Measurements from ENCODE around the gene RFX2. TPM values are rescaled to one million over a fixed set of nuclear protein-coding genes. Genes with fewer than 3 reads are reported as not detected.
A peak's percentile ranks its signal among the peaks of the same experiment; 100 is the strongest.

RFX2 gene
- total and polyA plus RNA-seq, 4 experiments from 2014 or later: 3.6 to 6.7 (median 5.8) TPM

DNA sequence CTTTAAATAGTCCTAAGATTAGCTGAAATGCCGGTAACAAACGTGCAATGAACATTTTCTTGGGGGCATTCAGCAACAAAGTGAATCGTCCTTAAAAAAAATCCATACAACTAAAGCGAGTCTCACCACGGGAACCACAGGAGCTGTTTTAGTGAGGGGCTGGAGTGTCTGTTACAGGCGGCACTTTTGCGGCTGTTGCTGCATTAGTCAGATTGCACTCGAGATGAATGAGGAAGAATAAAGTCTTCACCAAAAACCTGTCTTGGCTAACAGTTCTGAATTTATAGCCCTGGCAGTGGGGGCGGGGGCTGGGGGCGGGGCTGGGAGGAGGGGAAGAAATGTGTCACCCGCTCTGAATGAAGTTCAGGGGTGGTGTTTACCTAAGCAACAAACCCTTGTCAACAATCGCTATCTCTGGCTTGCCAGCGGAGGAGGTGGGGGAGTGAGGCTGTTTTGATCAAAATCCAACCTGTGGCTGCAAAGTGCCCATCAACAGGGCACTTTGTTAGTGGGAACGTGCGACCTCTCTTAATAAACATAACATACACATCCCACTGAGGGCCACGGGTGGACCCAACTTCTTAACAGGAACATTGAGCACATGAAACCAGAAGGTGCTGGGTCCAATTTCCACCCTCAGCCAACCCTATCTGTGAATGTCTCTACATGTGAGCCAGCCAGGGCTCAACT is 44.5 kb downstream of the RFX2 start:
- Histone ChIP-seq H3K36me3 (ENCODE audit: insufficient read depth, low read length) (no peaks in the 10 kb centered on the region), H3K4me3 (ENCODE audit: low read length in 2 of 2) (no peak overlapping the region), H3K27ac (ENCODE audit: low read depth, low read length) (peak overlapping the region; percentile 46), H3K9me3 (ENCODE audit: control insufficient read depth in 1 of 2, low read length in 2 of 2) (no peaks in the 10 kb centered on the region), H3K4me1 (ENCODE audit: insufficient read depth, low read length) (peaks cover 40% of the 10 kb centered on the region), H3K27me3 (ENCODE audit: insufficient read depth, low read length) (no peaks in the 10 kb centered on the region)
- peak; percentile 58 to 82 (median 66) for DNase-seq
- Mint-ChIP-seq H3K9me3 (peaks cover 0 to 3% (median 0%) of the 10 kb centered on the region in 8 donors), H3K27ac (peak overlapping the region; percentile 86 to 94 (median 90)), H3K4me1 (peaks cover 35 to 76% (median 46%) of the 10 kb centered on the region in 4 donors), H3K4me3 (peak overlapping the region in 7 of 8 donors; percentile 44 to 80 (median 64)), H3K27me3 (no peaks in the 10 kb centered on the region), H3K36me3 (peaks cover 0 to 5% of the 10 kb centered on the region in 2 donors)
- intact Hi-C loops (cut with micrococcal nuclease): loop anchor here (5.0 kb wide), 1 partner anchor 41 kb away; no protein-coding TSS in a partner anchor
- CTCF ChIA-PET (ENCODE audit: partially characterized antibody): interaction anchor here (1.2 kb wide), 1 partner anchor 17 kb away, joined by 3 read pairs; no protein-coding TSS in a partner anchor
- POLR2A ChIA-PET (ENCODE audit: partially characterized antibody): no interaction called here

- Histone ChIP-seq H3K36me3 (ENCODE audit: insufficient read depth, low read length) (no peaks in the 10 kb centered on the region), H3K4me3 (ENCODE audit: low read length in 2 of 2) (no peak overlapping the region), H3K27me3 (ENCODE audit: insufficient read depth, low read length) (no peaks in the 10 kb centered on the region), H3K4me1 (ENCODE audit: insufficient read depth, low read length) (peaks cover 49% of the 10 kb centered on the region), H3K27ac (ENCODE audit: low read depth, low read length) (no peak overlapping the region), H3K9me3 (ENCODE audit: control insufficient read depth in 1 of 2, low read length in 2 of 2) (no peaks in the 10 kb centered on the region)
- Mint-ChIP-seq H3K4me3 (peak overlapping the region in 1 of 8 donors; percentile 26), H3K4me1 (peaks cover 43 to 86% (median 55%) of the 10 kb centered on the region in 4 donors), H3K27me3 (peaks cover 0 to 2% of the 10 kb centered on the region in 2 donors), H3K9me3 (peaks cover 0 to under 1% (median 0%) of the 10 kb centered on the region in 8 donors), H3K36me3 (peaks cover 0 to 3% of the 10 kb centered on the region in 2 donors), H3K27ac (peak overlapping the region in 5 of 7 donors; percentile 43 to 82 (median 69))
- POLR2A ChIA-PET (ENCODE audit: partially characterized antibody): no interaction called here
- CTCF ChIA-PET (ENCODE audit: partially characterized antibody): no interaction called here
- no peak for DNase-seq
- intact Hi-C loops (cut with micrococcal nuclease): loop anchor here (5.0 kb wide), 1 partner anchor 43 kb away; no protein-coding TSS in a partner anchor
These were observed 45.8 kb downstream of the RFX2 start for GRCh38 chr19:6064336-6065073.

- no peaks in the 10 kb centered on the region for H3K36me3 ChIP-seq (ENCODE audit: insufficient read depth, low read length)
- no peak overlapping the region for H3K27ac ChIP-seq (ENCODE audit: low read depth, low read length)
- ChIA-PET POLR2A (ENCODE audit: partially characterized antibody) (no interaction called here), CTCF (ENCODE audit: partially characterized antibody) (interaction anchor here (1.2 kb wide), 1 partner anchor 62 kb away, joined by 3 read pairs; no protein-coding TSS in a partner anchor)
- intact Hi-C loops (cut with micrococcal nuclease): no loop called here
- H3K9me3 ChIP-seq (ENCODE audit: control insufficient read depth in 1 of 2, low read length in 2 of 2): no peaks in the 10 kb centered on the region
- H3K27me3 ChIP-seq (ENCODE audit: insufficient read depth, low read length): no peaks in the 10 kb centered on the region
- no peak for DNase-seq
- H3K4me1 ChIP-seq (ENCODE audit: insufficient read depth, low read length): peaks cover 49% of the 10 kb centered on the region
- Mint-ChIP-seq H3K27me3 (peaks cover 0 to 2% of the 10 kb centered on the region in 2 donors), H3K9me3 (no peaks in the 10 kb centered on the region), H3K4me1 (peaks cover 38 to 80% (median 50%) of the 10 kb centered on the region in 4 donors), H3K36me3 (no peaks in the 10 kb centered on the region), H3K4me3 (peak overlapping the region in 1 of 8 donors; percentile 28), H3K27ac (peak overlapping the region in 5 of 7 donors; percentile 12 to 82 (median 43))
- no peak overlapping the region for H3K4me3 ChIP-seq (ENCODE audit: low read length in 2 of 2)
These were observed 46.5 kb downstream of the RFX2 start for GRCh38 chr19:6063576-6064335.

- POLR2A ChIA-PET (ENCODE audit: partially characterized antibody): interaction anchor here (0.5 kb wide), 1 partner anchor 19 kb away, joined by 3 read pairs; no protein-coding TSS in a partner anchor
- peak overlapping the region in 2 of 7 donors; percentile 4 to 11 for H3K27ac Mint-ChIP-seq
- H3K27me3 Mint-ChIP-seq: peaks cover 0 to 2% of the 10 kb centered on the region in 2 donors
- H3K4me1 Mint-ChIP-seq: peaks cover 38 to 74% (median 49%) of the 10 kb centered on the region in 4 donors
- CTCF ChIA-PET (ENCODE audit: partially characterized antibody): interaction anchor here (1.2 to 1.3 kb wide), 2 partner anchors 14 to 62 kb away, joined by 3 to 6 read pairs; no protein-coding TSS in a partner anchor
- H3K4me3 Mint-ChIP-seq: peak overlapping the region in 1 of 8 donors; percentile 59
- no peaks in the 10 kb centered on the region for H3K9me3 Mint-ChIP-seq
- no peak overlapping the region for H3K27ac ChIP-seq (ENCODE audit: low read depth, low read length)
- no peaks in the 10 kb centered on the region for H3K27me3 ChIP-seq (ENCODE audit: insufficient read depth, low read length)
- peaks cover 49% of the 10 kb centered on the region for H3K4me1 ChIP-seq (ENCODE audit: insufficient read depth, low read length)
- intact Hi-C loops (cut with micrococcal nuclease): no loop called here
- H3K36me3 ChIP-seq (ENCODE audit: insufficient read depth, low read length): no peaks in the 10 kb centered on the region
- no peaks in the 10 kb centered on the region for H3K36me3 Mint-ChIP-seq
- no peak overlapping the region for H3K4me3 ChIP-seq (ENCODE audit: low read length in 2 of 2)
- no peaks in the 10 kb centered on the region for H3K9me3 ChIP-seq (ENCODE audit: control insufficient read depth in 1 of 2, low read length in 2 of 2)
- DNase-seq: no peak
These were observed 47.2 kb downstream of the RFX2 start for GRCh38 chr19:6062961-6063575.

DNA sequence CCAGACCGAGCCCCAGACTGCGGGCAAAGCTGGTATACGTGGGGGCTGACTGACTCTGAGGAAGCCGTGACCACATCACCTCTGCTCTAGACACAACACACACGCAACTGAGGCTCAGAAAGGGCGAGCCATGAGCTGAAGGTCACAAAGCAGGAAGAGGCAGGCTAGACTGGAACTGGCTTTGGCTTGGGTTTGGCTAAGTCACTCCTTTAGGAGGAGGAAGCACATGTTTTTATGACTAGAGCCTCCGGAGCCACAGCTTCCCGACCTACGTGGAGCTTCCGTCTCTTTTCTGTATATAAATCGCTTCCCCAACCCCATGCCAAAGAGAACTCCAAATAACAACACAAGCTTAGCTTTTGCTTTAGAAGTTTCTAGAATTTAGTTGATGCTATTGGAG is 48.0 kb downstream of the RFX2 start:
- H3K4me1 ChIP-seq (ENCODE audit: insufficient read depth, low read length): peaks cover 52% of the 10 kb centered on the region
- H3K27ac ChIP-seq (ENCODE audit: low read depth, low read length): no peak overlapping the region
- intact Hi-C loops (cut with micrococcal nuclease): no loop called here

DNA sequence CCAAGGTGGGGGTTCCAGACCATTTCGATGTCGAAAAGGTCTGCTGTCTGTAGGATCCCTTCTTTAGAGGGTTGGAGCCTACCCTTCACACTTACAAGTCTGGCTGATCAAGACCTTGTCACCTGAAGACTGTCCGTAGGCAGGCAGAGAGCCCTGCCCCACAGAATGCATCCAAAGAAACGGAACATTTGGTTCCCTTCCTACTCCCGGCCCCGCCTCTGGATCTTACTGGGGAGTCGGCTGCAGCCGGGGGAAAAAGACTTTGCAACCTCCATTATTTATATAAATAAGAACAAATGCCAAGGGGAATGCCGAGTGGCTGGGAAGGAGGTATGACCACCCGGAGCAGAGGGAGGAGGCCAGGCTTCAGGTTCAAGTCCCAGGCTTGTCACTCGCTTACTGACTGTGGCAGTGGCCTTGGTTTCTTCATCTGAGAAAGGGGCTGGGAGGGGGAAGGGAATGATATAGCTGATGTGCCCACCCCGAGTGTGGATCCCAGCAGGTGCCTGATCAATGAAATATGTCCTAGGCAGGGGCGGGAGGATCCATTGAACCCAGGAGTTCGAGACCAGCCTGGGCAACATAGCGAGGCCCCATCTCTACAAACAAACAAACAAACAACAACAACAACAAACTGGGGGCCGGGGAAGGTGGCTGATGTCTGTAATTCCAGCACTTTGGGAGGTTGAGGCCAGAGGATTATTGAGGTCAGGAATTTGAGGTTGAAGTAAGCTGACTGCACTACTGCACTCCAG is 48.7 kb downstream of the RFX2 start:
- intact Hi-C loops (cut with micrococcal nuclease): no loop called here
- Histone ChIP-seq H3K27me3 (ENCODE audit: insufficient read depth, low read length) (no peaks in the 10 kb centered on the region), H3K4me3 (ENCODE audit: low read length in 2 of 2) (no peak overlapping the region), H3K36me3 (ENCODE audit: insufficient read depth, low read length) (no peaks in the 10 kb centered on the region), H3K9me3 (ENCODE audit: control insufficient read depth in 1 of 2, low read length in 2 of 2) (no peaks in the 10 kb centered on the region), H3K27ac (ENCODE audit: low read depth, low read length) (no peak overlapping the region), H3K4me1 (ENCODE audit: insufficient read depth, low read length) (peaks cover 52% of the 10 kb centered on the region)
- CTCF ChIA-PET (ENCODE audit: partially characterized antibody): interaction anchor here (1.3 kb wide), 1 partner anchor 13 kb away, joined by 6 read pairs; no protein-coding TSS in a partner anchor
- Mint-ChIP-seq H3K9me3 (no peaks in the 10 kb centered on the region), H3K4me1 (peaks cover 39 to 76% (median 52%) of the 10 kb centered on the region in 4 donors), H3K4me3 (peak overlapping the region in 7 of 8 donors; percentile 57 to 84 (median 67)), H3K27ac (peak overlapping the region in 6 of 7 donors; percentile 78 to 95 (median 89)), H3K36me3 (no peaks in the 10 kb centered on the region), H3K27me3 (peaks cover 0 to 2% of the 10 kb centered on the region in 2 donors)
- DNase-seq: no peak
- POLR2A ChIA-PET (ENCODE audit: partially characterized antibody): no interaction called here

More for the DNA sequence above, 48.0 kb downstream of the RFX2 start:
- POLR2A ChIA-PET (ENCODE audit: partially characterized antibody): interaction anchor here (0.5 kb wide), 1 partner anchor 20 kb away, joined by 3 read pairs; no protein-coding TSS in a partner anchor
- Histone ChIP-seq H3K36me3 (ENCODE audit: insufficient read depth, low read length) (no peaks in the 10 kb centered on the region), H3K4me3 (ENCODE audit: low read length in 2 of 2) (no peak overlapping the region), H3K27me3 (ENCODE audit: insufficient read depth, low read length) (no peaks in the 10 kb centered on the region), H3K9me3 (ENCODE audit: control insufficient read depth in 1 of 2, low read length in 2 of 2) (no peaks in the 10 kb centered on the region)
- DNase-seq: peak in 2 of 5 donors; percentile 39 to 72
- CTCF ChIA-PET (ENCODE audit: partially characterized antibody): interaction anchor here (1.2 to 1.3 kb wide), 2 partner anchors 14 to 63 kb away, joined by 3 to 6 read pairs; no protein-coding TSS in a partner anchor
- no peaks in the 10 kb centered on the region for H3K9me3 Mint-ChIP-seq
- peaks cover 40 to 76% (median 53%) of the 10 kb centered on the region in 4 donors for H3K4me1 Mint-ChIP-seq
- H3K27ac Mint-ChIP-seq: peak overlapping the region in 6 of 7 donors; percentile 30 to 93 (median 79)
- peaks cover 0 to 2% of the 10 kb centered on the region in 2 donors for H3K27me3 Mint-ChIP-seq
- no peaks in the 10 kb centered on the region for H3K36me3 Mint-ChIP-seq
- H3K4me3 Mint-ChIP-seq: peak overlapping the region in 6 of 8 donors; percentile 39 to 59 (median 57)
